IMR-90 (cell line): ENCODE data around the gene UBTD1. TPM values are rescaled to one million over a fixed set of nuclear protein-coding genes. Genes with fewer than 3 reads are reported as not detected.
A peak's percentile ranks its signal among the peaks of the same experiment; 100 is the strongest.

Experiments used
- ATAC-seq: fragments of 200-7000 bp; cut with Tn5 transposase; 2 replicates; pipeline ENCODE4 v1.9.1; 2020; ENCODE audit warnings: low read depth, mild to moderate bottlenecking, moderate library complexity
- BruUV-seq: library from RNA; stranded (reverse); fragments of 400-500 nt; replicated peaks from 2 replicates; lab custom pipeline; 2021; lab: Mats Ljungman, UMichigan
- CTCF ChIA-PET: fragments of 300-600 bp; formaldehyde crosslinking; extraction: SDS; loops from one replicate; lab custom pipeline; 2021; ENCODE audit warnings: antibody characterized with exemption; lab: Yijun Ruan, JAX
- POLR2A ChIA-PET: fragments of 300-600 bp; sonication (Branson Sonifier 250); formaldehyde crosslinking; loops from one replicate; lab custom pipeline; 2022; ENCODE audit warnings: antibody characterized with exemption; ENCODE audit not compliant: unreplicated experiment; lab: Charles Lee
- DNase-seq: peaks from one replicate; pipeline ENCODE4 v3.0.0; 2013
- H2AFZ ChIP-seq: replicated peaks from 2 replicates; pipeline ENCODE3; 2013; ENCODE audit warnings: low read length, mild to moderate bottlenecking; ENCODE audit not compliant: poor library complexity
- H2AK5ac ChIP-seq: 2 replicates; pipeline ENCODE4 v1.6.1; 2013; ENCODE audit warnings: low read depth, low read length, inconsistent platforms
- H2AK9ac ChIP-seq: replicated peaks from 2 replicates; pipeline ENCODE3; 2013; ENCODE audit warnings: mild to moderate bottlenecking, low read depth, low read length, moderate library complexity; ENCODE audit not compliant: poor library complexity
- H2BK120ac ChIP-seq: 2 replicates; pipeline ENCODE4 v1.6.1; 2013; ENCODE audit warnings: low read depth, low read length, inconsistent platforms
- H2BK15ac ChIP-seq: 3 replicates; pipeline ENCODE4 v1.6.1; 2013; ENCODE audit warnings: low read depth, low read length, inconsistent platforms
- H2BK20ac ChIP-seq: 2 replicates; pipeline ENCODE4 v1.6.1; 2013; ENCODE audit warnings: low read depth, mild to moderate bottlenecking, inconsistent platforms, low read length, moderate library complexity
- H2BK5ac ChIP-seq: 2 replicates; pipeline ENCODE4 v1.6.1; 2013; ENCODE audit warnings: mild to moderate bottlenecking, low read depth, low read length, inconsistent platforms; ENCODE audit not compliant: poor library complexity, severe bottlenecking
- H3K14ac ChIP-seq: replicated peaks from 2 replicates; pipeline ENCODE4 v1.6.1; 2013; ENCODE audit warnings: low read depth, low read length, inconsistent platforms
- H3K18ac ChIP-seq: 2 replicates; pipeline ENCODE4 v1.6.1; 2013; ENCODE audit warnings: low read depth, low read length, control low read depth
- H3K23ac ChIP-seq: 2 replicates; pipeline ENCODE4 v1.6.1; 2013; ENCODE audit warnings: low read depth, low read length, inconsistent platforms
- H3K27ac ChIP-seq: 2 replicates; pipeline ENCODE4 v1.5.1; 2013; ENCODE audit warnings: mild to moderate bottlenecking, control low read depth, low read length; ENCODE audit not compliant: insufficient read depth
- H3K27me3 ChIP-seq: 2 replicates; pipeline ENCODE4 v1.6.1; 2013; ENCODE audit warnings: low read length; ENCODE audit not compliant: control insufficient read depth, insufficient read depth
- H3K36me3 ChIP-seq: 2 replicates; pipeline ENCODE4 v1.6.1; 2013; ENCODE audit warnings: low read length, mixed read lengths; ENCODE audit not compliant: control insufficient read depth, insufficient read depth
- H3K4ac ChIP-seq: 2 replicates; pipeline ENCODE4 v1.6.1; 2013; ENCODE audit warnings: low read depth, low read length, inconsistent platforms
- H3K4me1 ChIP-seq: 2 replicates; pipeline ENCODE4 v1.6.1; 2013; ENCODE audit warnings: low read length, mixed read lengths; ENCODE audit not compliant: control insufficient read depth, insufficient read depth
- H3K4me2 ChIP-seq: 2 replicates; pipeline ENCODE4 v1.6.1; 2013; ENCODE audit warnings: low read depth, mild to moderate bottlenecking, control low read depth, low read length, moderate library complexity
- H3K4me3 ChIP-seq: 2 replicates; pipeline ENCODE4 v1.5.1; 2013; ENCODE audit warnings: low read depth, mild to moderate bottlenecking, control low read depth, low read length, moderate library complexity; ENCODE audit not compliant: insufficient read depth
- H3K56ac ChIP-seq: 2 replicates; pipeline ENCODE4 v1.6.1; 2013; ENCODE audit warnings: low read length, inconsistent platforms; ENCODE audit not compliant: insufficient read depth; ENCODE audit errors: extremely low read depth
- H3K79me1 ChIP-seq, 2 experiments: 2 replicates each; pipeline ENCODE4 v1.6.1; 2013; ENCODE audit warnings: low read length in 2 of 2, inconsistent platforms in 1 of 2, low read depth in 1 of 2
- H3K9ac ChIP-seq: 2 replicates; pipeline ENCODE4 v1.6.1; 2013; ENCODE audit warnings: low read depth, low read length, control low read depth
- H3K9me1 ChIP-seq: 2 replicates; pipeline ENCODE4 v1.6.1; 2013; ENCODE audit warnings: low read length, inconsistent platforms; ENCODE audit not compliant: insufficient read depth
- H3K9me3 ChIP-seq: 2 replicates; pipeline ENCODE4 v1.6.1; 2013; ENCODE audit warnings: low read length; ENCODE audit not compliant: control insufficient read depth, insufficient read depth
- H4K20me1 ChIP-seq: 2 replicates; pipeline ENCODE4 v1.6.1; 2013; ENCODE audit warnings: low read length, inconsistent platforms; ENCODE audit not compliant: insufficient read depth
- H4K5ac ChIP-seq: 2 replicates; pipeline ENCODE4 v1.6.1; 2013; ENCODE audit warnings: mild to moderate bottlenecking, low read depth, low read length, control low read depth
- H4K8ac ChIP-seq, 2 experiments: 2 replicates each; pipeline ENCODE4 v1.6.1; 2013; ENCODE audit warnings: low read depth in 2 of 2, low read length in 2 of 2, control low read depth in 1 of 2, inconsistent platforms in 1 of 2
- H4K91ac ChIP-seq: 2 replicates; pipeline ENCODE4 v1.6.1; 2013; ENCODE audit warnings: low read depth, low read length, inconsistent platforms; ENCODE audit not compliant: insufficient read depth
- BHLHE40 ChIP-seq: fragments of 150-350 bp; IDR thresholded peaks from 2 replicates; pipeline ENCODE4 v1.6.1; 2016; ENCODE audit warnings: mild to moderate bottlenecking, low read depth, low read length
- CEBPB ChIP-seq: IDR thresholded peaks from 2 replicates; pipeline ENCODE4 v1.6.1; 2012; ENCODE audit warnings: low read depth, low read length, improper control_type of control experiment
- CHD1 ChIP-seq: IDR thresholded peaks from 2 replicates; pipeline ENCODE4 v1.6.1; 2012; ENCODE audit warnings: low read depth, low read length, improper control_type of control experiment
- ELK1 ChIP-seq: fragments of 150-350 bp; IDR thresholded peaks from 2 replicates; pipeline ENCODE4 v1.6.1; 2016; ENCODE audit warnings: low read depth, mild to moderate bottlenecking, low read length, moderate library complexity, borderline replicate concordance
- FOS ChIP-seq: fragments of 150-350 bp; IDR thresholded peaks from 2 replicates; pipeline ENCODE4 v1.6.1; 2016; ENCODE audit warnings: low read depth, low read length
- MAFK ChIP-seq: IDR thresholded peaks from 2 replicates; pipeline ENCODE4 v1.6.1; 2012; ENCODE audit warnings: low read depth, low read length, improper control_type of control experiment
- NFE2L2 ChIP-seq: fragments of 150-350 bp; IDR thresholded peaks from 2 replicates; pipeline ENCODE4 v1.6.1; 2016; ENCODE audit warnings: low read depth, mild to moderate bottlenecking, low read length
- POLR2A ChIP-seq: IDR thresholded peaks from 2 replicates; pipeline ENCODE4 v1.6.1; 2012; ENCODE audit warnings: mild to moderate bottlenecking, low read depth, low read length
- RAD21 ChIP-seq: IDR thresholded peaks from 2 replicates; pipeline ENCODE4 v1.6.1; 2012; ENCODE audit warnings: low read length, improper control_type of control experiment
- RCOR1 ChIP-seq: IDR thresholded peaks from 2 replicates; pipeline ENCODE4 v1.6.1; 2012; ENCODE audit warnings: mild to moderate bottlenecking, low read length, improper control_type of control experiment; ENCODE audit not compliant: insufficient replicate concordance
- RFX5 ChIP-seq: IDR thresholded peaks from 2 replicates; pipeline ENCODE4 v1.8.0; 2012; ENCODE audit warnings: low read depth, mild to moderate bottlenecking, low read length, moderate library complexity
- SMC3 ChIP-seq: fragments of 150-350 bp; IDR thresholded peaks from 2 replicates; pipeline ENCODE4 v1.6.1; 2016; ENCODE audit warnings: low read depth, mild to moderate bottlenecking, antibody characterized with exemption, low read length, moderate library complexity
- WGBS, 2 experiments: methylation state at CpG; one replicate each; pipeline versions ENCODE4 v1.1.5 to v1.1.7; 2013; ENCODE audit warnings: missing lambda C conversion rate in 2 of 2; ENCODE audit not compliant: insufficient read length in 1 of 2; ENCODE audit errors: extremely low coverage in 2 of 2; 5-methylcytosine and 5-hydroxymethylcytosine counted together
- dilution Hi-C: fragments of 300-500 bp; cut with HindIII; formaldehyde crosslinking; loops from one replicate; pipeline ENCODE4 v1.14.3; 2018; ENCODE audit warnings: low sequenced_read_pairs; ENCODE audit not compliant: unreplicated experiment
- in situ Hi-C: fragments of 300-500 bp; cut with MboI; formaldehyde crosslinking; loops from 3 replicates; pipeline ENCODE4 v1.14.3; 2019; ENCODE audit warnings: low sequenced_read_pairs, inconsistent platforms, mixed read lengths
- intact Hi-C: fragments of 100-400 bp; cut with micrococcal nuclease; formaldehyde crosslinking; loops from 2 replicates; pipeline ENCODE4 v1.10.0; 2022
- polyA plus RNA-seq, 3 experiments: library from polyadenylated mRNA; depleted of rRNA; stranded (reverse); fragments of >200 nt; gene quantifications; 2 replicates each; pipeline ENCODE4 v1.2.3, GENCODE V29; 2012; ENCODE audit warnings: low replicate concordance in 1 of 3
- total RNA-seq: library from RNA; depleted of rRNA; stranded (reverse); fragments of >200 nt; gene quantifications from 2 replicates; pipeline ENCODE4 v1.2.3, GENCODE V29; 2012
- TF ChIP-seq, protein P1 (sequence below): fragments of 150-350 bp; IDR thresholded peaks from 2 replicates; pipeline ENCODE4 v1.6.1; 2017; ENCODE audit warnings: mild to moderate bottlenecking, antibody characterized with exemption, low read length, low read depth
- TF ChIP-seq, protein P2 (sequence below): conservative IDR thresholded peaks from 2 replicates; pipeline ENCODE4 v1.5.1; 2012; ENCODE audit warnings: mild to moderate bottlenecking, low read depth, low read length, improper control_type of control experiment

Gene UBTD1
- total and polyA plus RNA-seq, 2 of the 4 experiments (the other 2 are of a cell fraction) = 21.9 to 44.9 TPM

DNA sequence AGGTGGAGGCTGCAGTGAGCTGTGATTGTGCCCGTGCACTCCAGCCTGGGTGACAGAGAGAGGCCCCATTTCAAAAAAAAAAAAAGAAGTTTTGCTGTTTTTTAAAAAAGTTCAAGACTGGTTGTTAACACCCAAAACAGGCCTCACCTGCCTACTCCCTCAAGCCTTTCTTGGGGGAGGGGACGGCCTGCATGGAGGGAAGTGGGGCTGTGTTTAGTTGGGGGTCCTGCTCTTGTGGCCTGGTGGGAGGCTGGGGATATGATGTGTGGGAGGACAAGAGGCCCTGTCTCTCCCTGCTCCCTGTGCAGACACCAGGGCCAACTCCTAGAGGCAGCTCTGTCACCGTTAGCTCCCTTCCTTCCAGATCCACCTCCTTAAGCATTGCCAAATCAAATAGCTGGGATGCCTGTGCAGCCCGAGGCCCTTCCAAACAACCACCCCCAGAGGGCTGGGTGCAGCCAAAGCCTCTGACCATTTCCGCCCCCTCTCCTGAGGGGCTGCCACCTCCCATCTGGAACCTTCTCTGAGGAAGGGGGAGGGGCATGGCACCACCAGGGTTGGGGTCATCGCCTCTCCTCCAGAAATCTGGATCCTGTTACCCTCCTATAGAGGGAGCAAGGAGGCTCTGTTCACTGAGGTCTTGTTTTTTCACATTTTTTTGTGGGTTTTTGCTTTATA, 40.9 kb downstream of the UBTD1 start:
- intact Hi-C loops = no loop called here
- peak overlapping the region; percentile 93 for H4K91ac ChIP-seq
- no peak overlapping the region for H3K23ac ChIP-seq
- peak overlapping the region; percentile 68 to 84 for H4K8ac ChIP-seq
- DNase-seq (peak; percentile 84), ATAC-seq (peak; percentile 66)
- ChIA-PET POLR2A (interaction anchor here (1.4 kb wide), 1 partner anchor 42 kb away, joined by 4 read pairs; no protein-coding TSS in a partner anchor), CTCF (interaction anchor here (1.2 kb wide), 1 partner anchor 14 kb away, joined by 3 read pairs; no protein-coding TSS in a partner anchor)
- H4K5ac ChIP-seq = peak overlapping the region; percentile 14; the same call in 1 of the 2 replicates
- in situ Hi-C loops = no loop called here
- H2BK120ac ChIP-seq = peak overlapping the region; percentile 81
- H4K20me1 ChIP-seq = no peaks in the 10 kb centered on the region
- no TSS peak for BruUV-seq
- H3K56ac ChIP-seq = peak overlapping the region; percentile 54; the same call in 1 of the 2 replicates
- dilution Hi-C loops = no loop called here
- peak overlapping the region; percentile 35 for H3K9ac ChIP-seq
- H2AK5ac ChIP-seq = peak overlapping the region; percentile 91
- peak overlapping the region; percentile 75 for H2BK5ac ChIP-seq
- peak overlapping the region; percentile 83 for H2BK20ac ChIP-seq
- peak overlapping the region; percentile 16 for H3K4me2 ChIP-seq
- no peaks in the 10 kb centered on the region for H3K9me3 ChIP-seq
- H3K18ac ChIP-seq = peak overlapping the region; percentile 62
- no CpG with 5 or more reads among the region's 6 CpGs for WGBS, 2 experiments
- H3K14ac ChIP-seq = peak overlapping the region; percentile 91
- H3K36me3 ChIP-seq = no peaks in the 10 kb centered on the region
- H2AFZ ChIP-seq = peak overlapping the region; percentile 69
- peaks cover 15 to 75% of the 10 kb centered on the region in 2 experiments for H3K79me1 ChIP-seq
- H3K4me3 ChIP-seq = no peak overlapping the region
- H3K27ac ChIP-seq = peak overlapping the region; percentile 83
- H3K9me1 ChIP-seq = peaks cover 21% of the 10 kb centered on the region
- H3K4me1 ChIP-seq = peaks cover 39% of the 10 kb centered on the region
- H2AK9ac ChIP-seq = peak overlapping the region; percentile 93
- H3K4ac ChIP-seq = peak overlapping the region; percentile 83
- no peaks in the 10 kb centered on the region for H3K27me3 ChIP-seq
- H2BK15ac ChIP-seq = peak overlapping the region; percentile 82; the same call in 2 of the 3 replicates
- TF ChIP-seq RCOR1 = peak; percentile 66
- TF ChIP-seq MAFK = no peak
- TF ChIP-seq RAD21 = 0 out of 2 replicates have a peak, but pooled peaks have one; percentile 16
- TF ChIP-seq POLR2A = peak; percentile 35; the same call in 1 of the 2 replicates
- no peak for TF ChIP-seq BHLHE40
- TF ChIP-seq, protein P1, sequence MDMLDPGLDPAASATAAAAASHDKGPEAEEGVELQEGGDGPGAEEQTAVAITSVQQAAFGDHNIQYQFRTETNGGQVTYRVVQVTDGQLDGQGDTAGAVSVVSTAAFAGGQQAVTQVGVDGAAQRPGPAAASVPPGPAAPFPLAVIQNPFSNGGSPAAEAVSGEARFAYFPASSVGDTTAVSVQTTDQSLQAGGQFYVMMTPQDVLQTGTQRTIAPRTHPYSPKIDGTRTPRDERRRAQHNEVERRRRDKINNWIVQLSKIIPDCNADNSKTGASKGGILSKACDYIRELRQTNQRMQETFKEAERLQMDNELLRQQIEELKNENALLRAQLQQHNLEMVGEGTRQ = no peak
- TF ChIP-seq SMC3 = no peak; the same call in 1 of the 2 replicates
- TF ChIP-seq RFX5 = no peak
- no peak for TF ChIP-seq NFE2L2
- TF ChIP-seq FOS = no peak
- TF ChIP-seq, protein P2, sequence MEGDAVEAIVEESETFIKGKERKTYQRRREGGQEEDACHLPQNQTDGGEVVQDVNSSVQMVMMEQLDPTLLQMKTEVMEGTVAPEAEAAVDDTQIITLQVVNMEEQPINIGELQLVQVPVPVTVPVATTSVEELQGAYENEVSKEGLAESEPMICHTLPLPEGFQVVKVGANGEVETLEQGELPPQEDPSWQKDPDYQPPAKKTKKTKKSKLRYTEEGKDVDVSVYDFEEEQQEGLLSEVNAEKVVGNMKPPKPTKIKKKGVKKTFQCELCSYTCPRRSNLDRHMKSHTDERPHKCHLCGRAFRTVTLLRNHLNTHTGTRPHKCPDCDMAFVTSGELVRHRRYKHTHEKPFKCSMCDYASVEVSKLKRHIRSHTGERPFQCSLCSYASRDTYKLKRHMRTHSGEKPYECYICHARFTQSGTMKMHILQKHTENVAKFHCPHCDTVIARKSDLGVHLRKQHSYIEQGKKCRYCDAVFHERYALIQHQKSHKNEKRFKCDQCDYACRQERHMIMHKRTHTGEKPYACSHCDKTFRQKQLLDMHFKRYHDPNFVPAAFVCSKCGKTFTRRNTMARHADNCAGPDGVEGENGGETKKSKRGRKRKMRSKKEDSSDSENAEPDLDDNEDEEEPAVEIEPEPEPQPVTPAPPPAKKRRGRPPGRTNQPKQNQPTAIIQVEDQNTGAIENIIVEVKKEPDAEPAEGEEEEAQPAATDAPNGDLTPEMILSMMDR = peak; percentile 46
- TF ChIP-seq CHD1 = no peak
- TF ChIP-seq ELK1 = no peak
- TF ChIP-seq CEBPB = peak; percentile 83
